GM19452 (cell line): ENCODE measurements around the gene GGACT.

Source experiments
- ATAC-seq: cut with Tn5 transposase; IDR thresholded peaks from one replicate; pipeline ENCODE4 v1.9.1; 2021; ENCODE audit not compliant: unreplicated experiment

Gene GGACT

DNA sequence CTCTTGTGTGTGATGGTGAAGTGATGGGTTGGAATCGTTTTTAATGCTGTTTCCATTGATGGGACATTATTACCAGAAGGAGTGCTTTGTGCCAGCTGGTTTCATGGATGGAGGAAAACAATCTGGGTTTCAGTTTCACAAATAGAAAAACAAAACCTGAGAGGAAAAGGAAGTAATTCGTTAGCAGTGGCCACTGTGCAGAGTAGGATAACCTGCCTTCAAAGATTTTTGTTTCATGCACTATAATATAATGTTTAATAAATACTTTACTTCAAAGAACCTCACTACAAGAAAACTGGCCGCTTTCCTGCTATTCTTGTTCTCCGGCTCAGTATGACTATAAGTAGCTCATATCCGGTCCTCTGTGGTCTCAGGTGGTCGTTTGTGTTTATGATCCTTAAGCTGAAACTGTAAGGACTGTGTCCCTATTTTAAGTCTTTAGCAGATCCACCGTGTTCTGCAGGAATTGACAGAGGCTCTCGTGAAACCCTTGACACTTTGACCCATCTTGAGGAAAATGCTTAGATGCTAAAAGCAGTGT is 104.7 kb downstream of the GGACT start:
- no peak for ATAC-seq

DNA sequence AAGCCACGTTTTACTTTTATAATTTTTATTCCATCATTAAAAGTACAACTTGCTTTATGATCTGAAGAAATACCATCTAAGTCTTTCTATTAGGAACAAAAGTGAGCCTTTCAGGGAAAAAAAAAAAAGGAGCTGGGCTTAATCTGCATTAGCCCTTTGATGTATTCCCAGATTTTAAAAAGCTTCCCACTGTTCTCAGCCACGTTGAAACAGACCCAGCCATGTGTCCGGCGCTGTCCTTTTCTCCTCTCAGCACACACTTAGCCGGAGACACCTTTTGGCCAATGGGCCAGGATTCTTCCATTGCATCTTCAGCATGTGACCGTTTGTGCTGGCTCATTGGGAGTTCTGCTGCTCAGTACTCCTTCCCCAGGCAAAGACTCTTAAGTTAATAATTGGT is 105.5 kb downstream of the GGACT start:
- no peak for ATAC-seq

DNA sequence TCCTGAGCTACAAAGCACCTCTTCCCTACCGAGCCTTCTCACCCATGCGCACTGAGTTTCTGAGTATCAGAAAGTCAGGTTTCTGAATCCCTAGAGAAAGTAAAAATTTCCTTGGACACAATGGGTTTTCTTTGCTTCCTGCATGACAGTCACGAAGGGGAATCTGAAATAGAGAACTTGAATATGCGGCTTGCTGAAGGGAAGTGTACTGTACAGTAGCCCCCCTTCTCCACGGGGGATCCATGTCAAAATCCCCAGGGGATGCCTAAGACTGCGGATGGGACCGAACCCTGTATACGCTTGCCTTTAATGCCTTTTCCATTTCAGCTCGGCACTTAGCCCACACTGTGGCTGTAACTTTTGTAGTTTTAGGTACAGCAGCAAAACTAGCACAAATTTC is 107.9 kb downstream of the GGACT start:
- no peak for ATAC-seq
